Stimulated activated CD4-positive, alpha-beta T cell treated with anti-CD3 and anti-CD28 coated beads, Interleukin-1b, Interleukin-23, amount 100 ng/mL, for 4 hours (primary cell): ENCODE measurements around the gene QPCT.
A peak's percentile ranks its signal among the peaks of the same experiment; 100 is the strongest.
"Not testable (repeated sequence)": the region's sequence is repeated elsewhere in the genome, so short reads cannot be mapped to it uniquely, and the experiment has no call there.

Source experiments
- DNase-seq, 2 donors: peaks; one replicate each; pipeline ENCODE4 v3.0.0-alpha.2; 2020; ENCODE audit warnings: low read depth in 2 of 2

The QPCT gene

GRCh38 chr2:37344453-37345361, at the start of gene QPCT:
QPCT (plus strand) TSS chr2:37344630; CDS start chr2:37344732, 102 bp downstream.
- peak; percentile 23 to 47 for DNase-seq

- not testable (repeated sequence) for DNase-seq
These were observed 49.6 kb upstream of the QPCT start for GRCh38 chr2:37294858-37295257.

- DNase-seq: no peak
These were observed 48.9 kb upstream of the QPCT start for GRCh38 chr2:37295469-37296073.

- DNase-seq: no peak
These were observed 46.8 kb upstream of the QPCT start for GRCh38 chr2:37297632-37298031.

- no peak for DNase-seq
These were observed 44.3 kb upstream of the QPCT start for GRCh38 chr2:37300146-37300545.

- no peak for DNase-seq
These were observed 43.9 kb upstream of the QPCT start for GRCh38 chr2:37300578-37300977.

- no peak for DNase-seq
These were observed 43.0 kb upstream of the QPCT start for GRCh38 chr2:37301408-37301807.

GRCh38 chr2:37302701-37303252, 41.7 kb upstream of the QPCT start:
- no peak for DNase-seq

GRCh38 chr2:37306024-37306423, 38.4 kb upstream of the QPCT start:
- no peak for DNase-seq

GRCh38 chr2:37307500-37307899, 36.9 kb upstream of the QPCT start:
- DNase-seq: no peak

GRCh38 chr2:37315364-37315763, 29.1 kb upstream of the QPCT start:
- no peak for DNase-seq

GRCh38 chr2:37316181-37316580, 28.2 kb upstream of the QPCT start:
- DNase-seq: no peak

GRCh38 chr2:37317746-37318145, 26.7 kb upstream of the QPCT start:
- no peak for DNase-seq

- DNase-seq: no peak
These were observed 26.0 kb upstream of the QPCT start for GRCh38 chr2:37318401-37318800.

- DNase-seq: no peak
These were observed 24.4 kb upstream of the QPCT start for GRCh38 chr2:37319754-37320609.

- no peak for DNase-seq
These were observed 23.3 kb upstream of the QPCT start for GRCh38 chr2:37321029-37321682.

GRCh38 chr2:37322368-37322767, 22.1 kb upstream of the QPCT start:
- DNase-seq: no peak

GRCh38 chr2:37323176-37323780, 21.2 kb upstream of the QPCT start:
- DNase-seq: no peak

GRCh38 chr2:37323781-37324535, 20.5 kb upstream of the QPCT start:
- peak; percentile 13 to 16 for DNase-seq

- DNase-seq: no peak
These were observed 20.0 kb upstream of the QPCT start for GRCh38 chr2:37324536-37324785.
